Astrocyte (in vitro differentiated cells and primary cell): ENCODE data around the gene ELMO2. TPM values are rescaled to one million over a fixed set of nuclear protein-coding genes. Genes with fewer than 3 reads are reported as not detected.

ENCODE experiments used
- DNase-seq: peaks from one replicate; pipeline ENCODE4 v3.0.0-alpha.2; 2010; ENCODE audit warnings: low read depth
- FAIRE-seq: peaks from 2 replicates; lab custom pipeline; 2011; peaks lifted over from hg19 to GRCh38; lab: Jason Lieb, UNC
- H2AFZ ChIP-seq: 2 replicates; pipeline ENCODE4 v1.6.0; 2012; ENCODE audit warnings: low read depth, low read length, inconsistent platforms
- H3K27ac ChIP-seq: 2 replicates; pipeline ENCODE4 v1.5.1; 2011; ENCODE audit warnings: low read depth, low read length, inconsistent platforms
- H3K27me3 ChIP-seq: 2 replicates; pipeline ENCODE4 v1.6.0; 2011; ENCODE audit warnings: low read length, inconsistent platforms; ENCODE audit not compliant: insufficient read depth
- H3K36me3 ChIP-seq: 2 replicates; pipeline ENCODE4 v1.5.1; 2011; ENCODE audit warnings: low read length, inconsistent platforms; ENCODE audit not compliant: insufficient read depth
- H3K4me1 ChIP-seq: 2 replicates; pipeline ENCODE4 v1.5.1; 2011; ENCODE audit warnings: low read length, inconsistent platforms; ENCODE audit not compliant: insufficient read depth
- H3K4me2 ChIP-seq: 2 replicates; pipeline ENCODE4 v1.6.0; 2012; ENCODE audit warnings: low read length, inconsistent platforms
- H3K4me3 ChIP-seq: 2 replicates; pipeline ENCODE4 v1.5.1; 2011; ENCODE audit warnings: low read depth, mild to moderate bottlenecking, low read length, inconsistent platforms; ENCODE audit not compliant: insufficient read depth
- H3K79me2 ChIP-seq: 2 replicates; pipeline ENCODE4 v1.6.0; 2012; ENCODE audit warnings: mild to moderate bottlenecking, low read length, inconsistent platforms; ENCODE audit not compliant: insufficient read depth
- H3K9ac ChIP-seq: 2 replicates; pipeline ENCODE4 v1.6.0; 2012; ENCODE audit warnings: mild to moderate bottlenecking, low read length, inconsistent platforms
- H3K9me3 ChIP-seq: 2 replicates; pipeline ENCODE4 v1.5.1; 2012; ENCODE audit warnings: low read depth, mild to moderate bottlenecking, low read length, inconsistent platforms; ENCODE audit not compliant: insufficient read depth
- H4K20me1 ChIP-seq: 2 replicates; pipeline ENCODE4 v1.6.0; 2012; ENCODE audit warnings: low read length, inconsistent platforms; ENCODE audit not compliant: insufficient read depth
- H3K27ac Mint-ChIP-seq: one replicate; pipeline ENCODE4 v1.8.0; 2021; ENCODE audit warnings: mild to moderate bottlenecking, mixed read lengths; ENCODE audit not compliant: unreplicated experiment
- H3K27me3 Mint-ChIP-seq: one replicate; pipeline ENCODE4 v1.8.0; 2021; ENCODE audit warnings: low read depth, mixed read lengths; ENCODE audit not compliant: unreplicated experiment
- H3K36me3 Mint-ChIP-seq: one replicate; pipeline ENCODE4 v1.8.0; 2021; ENCODE audit warnings: low read depth, mixed read lengths; ENCODE audit not compliant: unreplicated experiment
- H3K4me1 Mint-ChIP-seq: one replicate; pipeline ENCODE4 v1.8.0; 2021; ENCODE audit warnings: low read depth, mixed read lengths; ENCODE audit not compliant: unreplicated experiment
- H3K4me3 Mint-ChIP-seq: one replicate; pipeline ENCODE4 v1.8.0; 2021; ENCODE audit warnings: mild to moderate bottlenecking, moderate library complexity, mixed read lengths; ENCODE audit not compliant: unreplicated experiment
- H3K9me3 Mint-ChIP-seq: one replicate; pipeline ENCODE4 v1.8.0; 2021; ENCODE audit warnings: mild to moderate bottlenecking, mixed read lengths; ENCODE audit not compliant: unreplicated experiment
- EZH2 ChIP-seq: IDR thresholded peaks from 2 replicates; pipeline ENCODE4 v1.6.1; 2012; ENCODE audit warnings: mild to moderate bottlenecking, low read length, inconsistent platforms; ENCODE audit not compliant: insufficient read depth
- total RNA-seq: library from RNA; stranded (reverse); gene quantifications from 2 replicates; pipeline ENCODE4 v1.2.1, GENCODE V29; 2021
- TF ChIP-seq, protein P1 (sequence below): IDR thresholded peaks from 2 replicates; pipeline ENCODE4 v1.5.1; 2011; ENCODE audit warnings: low read depth, mild to moderate bottlenecking, inconsistent platforms, low read length, moderate library complexity; ENCODE audit not compliant: insufficient read depth

The ELMO2 gene
- total RNA-seq, 1 donor from 2014 or later = 53.4 TPM

DNA sequence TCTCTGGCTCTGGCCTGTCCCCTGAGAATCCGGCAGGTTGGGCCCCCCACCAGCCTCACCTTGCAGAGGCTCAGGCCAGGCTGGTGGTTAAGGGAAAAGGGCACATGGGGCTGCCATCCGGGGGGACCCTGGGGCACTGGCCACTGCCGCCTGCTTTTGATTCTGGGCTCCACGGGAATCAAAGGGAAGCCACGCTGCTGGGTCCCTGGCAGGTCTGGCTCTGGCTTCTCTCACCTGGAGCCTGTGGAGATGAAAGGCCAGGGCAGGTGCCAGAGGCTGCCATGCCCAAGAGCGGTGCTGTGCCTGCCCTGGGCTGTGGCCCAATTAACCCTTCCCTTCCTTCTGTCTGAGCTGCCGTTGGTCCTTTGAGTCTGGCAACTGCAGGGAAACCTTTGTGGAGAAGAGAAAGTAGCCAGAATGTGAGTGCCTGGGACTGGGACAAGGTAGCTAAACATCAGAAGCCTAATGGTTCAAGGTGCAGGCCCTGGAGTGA is 88.7 kb downstream of the ELMO2 start:
- peaks cover 53% of the 10 kb centered on the region for H3K27me3 ChIP-seq

DNA sequence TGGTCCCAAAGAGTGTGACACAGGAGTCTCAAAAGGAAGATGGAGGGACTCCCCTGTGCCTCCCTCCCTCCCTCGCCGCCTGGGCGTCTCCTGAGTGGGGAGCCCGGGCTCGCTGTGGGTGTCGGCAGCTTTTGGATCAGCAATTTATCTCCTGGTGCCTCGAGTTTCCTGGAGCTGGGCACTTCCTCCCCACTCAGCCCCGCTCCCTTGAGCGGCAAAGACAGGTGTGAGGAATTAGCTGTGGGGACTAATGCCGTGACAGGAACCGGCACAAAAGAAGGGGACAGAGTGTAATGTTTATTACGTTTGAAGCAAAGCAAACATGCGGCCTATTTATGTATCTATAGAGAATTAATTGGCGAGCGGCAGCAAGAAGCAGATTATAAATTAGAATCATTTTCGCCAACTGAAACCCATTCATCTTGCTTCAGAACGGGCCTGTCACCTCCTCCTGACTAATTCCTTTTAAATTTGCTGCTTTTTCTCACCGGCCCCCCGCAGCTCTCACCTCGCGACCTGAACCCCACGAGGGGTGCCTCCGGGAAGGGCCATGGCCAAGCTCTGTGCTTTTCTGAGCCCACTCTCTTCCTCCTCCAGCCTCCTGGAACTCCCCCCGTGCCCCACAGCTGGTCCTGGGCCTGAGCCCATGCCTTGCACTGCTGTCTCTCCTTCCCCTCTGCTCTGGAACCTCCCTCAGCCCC is 89.3 kb downstream of the ELMO2 start:
- H3K4me1 ChIP-seq = no peaks in the 10 kb centered on the region
- Mint-ChIP-seq H3K4me3 (no peak overlapping the region), H3K4me1 (no peaks in the 10 kb centered on the region), H3K9me3 (no peaks in the 10 kb centered on the region), H3K27me3 (peaks cover 91% of the 10 kb centered on the region), H3K36me3 (peaks cover 1% of the 10 kb centered on the region), H3K27ac (no peak overlapping the region)
- no peaks in the 10 kb centered on the region for H3K9me3 ChIP-seq
- no peak overlapping the region for H3K4me2 ChIP-seq
- H2AFZ ChIP-seq = no peak overlapping the region
- DNase-seq (no peak), FAIRE-seq (no peak)
- TF ChIP-seq, protein P1, sequence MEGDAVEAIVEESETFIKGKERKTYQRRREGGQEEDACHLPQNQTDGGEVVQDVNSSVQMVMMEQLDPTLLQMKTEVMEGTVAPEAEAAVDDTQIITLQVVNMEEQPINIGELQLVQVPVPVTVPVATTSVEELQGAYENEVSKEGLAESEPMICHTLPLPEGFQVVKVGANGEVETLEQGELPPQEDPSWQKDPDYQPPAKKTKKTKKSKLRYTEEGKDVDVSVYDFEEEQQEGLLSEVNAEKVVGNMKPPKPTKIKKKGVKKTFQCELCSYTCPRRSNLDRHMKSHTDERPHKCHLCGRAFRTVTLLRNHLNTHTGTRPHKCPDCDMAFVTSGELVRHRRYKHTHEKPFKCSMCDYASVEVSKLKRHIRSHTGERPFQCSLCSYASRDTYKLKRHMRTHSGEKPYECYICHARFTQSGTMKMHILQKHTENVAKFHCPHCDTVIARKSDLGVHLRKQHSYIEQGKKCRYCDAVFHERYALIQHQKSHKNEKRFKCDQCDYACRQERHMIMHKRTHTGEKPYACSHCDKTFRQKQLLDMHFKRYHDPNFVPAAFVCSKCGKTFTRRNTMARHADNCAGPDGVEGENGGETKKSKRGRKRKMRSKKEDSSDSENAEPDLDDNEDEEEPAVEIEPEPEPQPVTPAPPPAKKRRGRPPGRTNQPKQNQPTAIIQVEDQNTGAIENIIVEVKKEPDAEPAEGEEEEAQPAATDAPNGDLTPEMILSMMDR = no peak
- TF ChIP-seq EZH2 = no peak
- no peak overlapping the region for H3K27ac ChIP-seq
- H3K79me2 ChIP-seq = no peaks in the 10 kb centered on the region
- no peaks in the 10 kb centered on the region for H3K36me3 ChIP-seq
- no peak overlapping the region for H3K9ac ChIP-seq
- H3K4me3 ChIP-seq = no peak overlapping the region
- no peaks in the 10 kb centered on the region for H4K20me1 ChIP-seq
- H3K27me3 ChIP-seq = peaks cover 49% of the 10 kb centered on the region

More for the DNA sequence above, 88.7 kb downstream of the ELMO2 start:
- no peak overlapping the region for H3K27ac Mint-ChIP-seq
- Histone ChIP-seq H3K4me1 (no peaks in the 10 kb centered on the region), H3K27ac (no peak overlapping the region), H3K9ac (no peak overlapping the region), H3K9me3 (no peaks in the 10 kb centered on the region), H4K20me1 (no peaks in the 10 kb centered on the region), H3K36me3 (no peaks in the 10 kb centered on the region), H3K4me3 (no peak overlapping the region), H3K4me2 (no peak overlapping the region), H2AFZ (no peak overlapping the region), H3K79me2 (no peaks in the 10 kb centered on the region)
- TF ChIP-seq, protein P1 = no peak
- TF ChIP-seq EZH2 = no peak
- no peaks in the 10 kb centered on the region for H3K9me3 Mint-ChIP-seq
- no peak for DNase-seq
- H3K4me3 Mint-ChIP-seq = no peak overlapping the region
- no peak for FAIRE-seq
- peaks cover 1% of the 10 kb centered on the region for H3K36me3 Mint-ChIP-seq
- peaks cover 94% of the 10 kb centered on the region for H3K27me3 Mint-ChIP-seq
- H3K4me1 Mint-ChIP-seq = no peaks in the 10 kb centered on the region

Other genes with a start within 250 kb of the ELMO2 start
- gene CDH22, start 98.1 kb downstream of the ELMO2 start, total RNA-seq = 0.17 TPM in 1 of 2 replicates, not detected in the other
- gene ZNF334, start 106.9 kb upstream of the ELMO2 start, total RNA-seq = 8.5 and 9.3 TPM in 2 replicates
- not detected in 2 replicates for gene OCSTAMP, start 144.0 kb upstream of the ELMO2 start, total RNA-seq
- gene SLC13A3, start 244.8 kb upstream of the ELMO2 start, total RNA-seq = 0.50 and 0.66 TPM in 2 replicates